Neuronal stem cell (in vitro differentiated cells): ENCODE results near the gene SERPINB1.

Experiments
- DNase-seq: peaks from one replicate; pipeline ENCODE4 v3.0.0-alpha.2; 2013; ENCODE audit warnings: low spot score
- H2AFZ ChIP-seq: one replicate; pipeline ENCODE4 v1.6.1; 2013; ENCODE audit warnings: mild to moderate bottlenecking, low read length, inconsistent platforms
- H2AK5ac ChIP-seq: 2 replicates; pipeline ENCODE4 v1.6.1; 2013; ENCODE audit warnings: low read depth, mild to moderate bottlenecking, inconsistent platforms, low read length, moderate library complexity, mixed read lengths
- H2BK120ac ChIP-seq: 2 replicates; pipeline ENCODE4 v1.6.1; 2013; ENCODE audit warnings: low read depth, mild to moderate bottlenecking, inconsistent platforms, low read length, moderate library complexity, mixed read lengths
- H2BK12ac ChIP-seq: one replicate; pipeline ENCODE4 v1.6.1; 2013; ENCODE audit warnings: low read length, inconsistent platforms
- H2BK15ac ChIP-seq: 2 replicates; pipeline ENCODE4 v1.6.1; 2013; ENCODE audit warnings: mild to moderate bottlenecking, low read length, inconsistent platforms, mixed read lengths
- H2BK5ac ChIP-seq: one replicate; pipeline ENCODE4 v1.6.1; 2013; ENCODE audit warnings: inconsistent platforms, mild to moderate bottlenecking, low read length, moderate library complexity
- H3K14ac ChIP-seq: one replicate; pipeline ENCODE4 v1.6.1; 2013; ENCODE audit warnings: low read length, inconsistent platforms
- H3K18ac ChIP-seq: 2 replicates; pipeline ENCODE4 v1.6.1; 2013; ENCODE audit warnings: low read length, inconsistent platforms
- H3K23ac ChIP-seq: 2 replicates; pipeline ENCODE4 v1.6.1; 2013; ENCODE audit warnings: low read depth, mild to moderate bottlenecking, mixed read lengths, low read length, inconsistent platforms; ENCODE audit not compliant: poor library complexity
- H3K27ac ChIP-seq: replicated peaks from 3 replicates; pipeline ENCODE4 v1.5.1; 2013; ENCODE audit warnings: low read length, inconsistent platforms
- H3K27me3 ChIP-seq, 3 experiments: 2 replicates each; pipeline ENCODE4 v1.6.1; 2013; ENCODE audit warnings: low read length in 3 of 3, mild to moderate bottlenecking in 2 of 3, inconsistent platforms in 1 of 3, low read depth in 1 of 3, mixed read lengths in 1 of 3, moderate library complexity in 1 of 3; ENCODE audit not compliant: control insufficient read depth in 3 of 3, insufficient read depth in 3 of 3
- H3K36me3 ChIP-seq, 2 donors: replicated peaks in 1 of 2; 2 replicates each; pipeline ENCODE4 v1.6.1; 2013; ENCODE audit warnings: low read length in 2 of 2; ENCODE audit not compliant: control insufficient read depth in 2 of 2, insufficient read depth in 2 of 2
- H3K4ac ChIP-seq: 2 replicates; pipeline ENCODE4 v1.6.1; 2013; ENCODE audit warnings: inconsistent platforms, mild to moderate bottlenecking, low read length, moderate library complexity
- H3K4me1 ChIP-seq, 2 donors: 1 replicate in 1 of 2; 2 replicates in 1 of 2; pipeline ENCODE4 v1.6.1; 2013; ENCODE audit warnings: low read length in 2 of 2, low read depth in 1 of 2; ENCODE audit not compliant: control insufficient read depth in 2 of 2, insufficient read depth in 1 of 2
- H3K4me2 ChIP-seq: one replicate; pipeline ENCODE4 v1.6.1; 2013; ENCODE audit warnings: mild to moderate bottlenecking, low read length, inconsistent platforms; ENCODE audit not compliant: insufficient read depth, poor library complexity, severe bottlenecking
- H3K4me3 ChIP-seq, 2 donors: 2 replicates each; pipeline ENCODE4 v1.5.1; 2013; ENCODE audit warnings: low read length in 2 of 2, mild to moderate bottlenecking in 2 of 2, inconsistent platforms in 1 of 2, moderate library complexity in 1 of 2
- H3K79me1 ChIP-seq: one replicate; pipeline ENCODE4 v1.6.1; 2013; ENCODE audit warnings: low read depth, mild to moderate bottlenecking, inconsistent platforms, low read length, moderate library complexity
- H3K9ac ChIP-seq: one replicate; pipeline ENCODE4 v1.6.1; 2013; ENCODE audit warnings: mild to moderate bottlenecking, low read depth, low read length, inconsistent platforms; ENCODE audit not compliant: poor library complexity
- H3K9me3 ChIP-seq, 2 donors: replicated peaks in 1 of 2; 2 replicates each; pipeline versions ENCODE3 to v1.6.1; 2013; ENCODE audit warnings: low read length in 2 of 2, mild to moderate bottlenecking in 2 of 2, inconsistent platforms in 1 of 2, low read depth in 1 of 2, mixed read lengths in 1 of 2, moderate library complexity in 1 of 2; ENCODE audit not compliant: control insufficient read depth in 2 of 2, insufficient read depth in 1 of 2
- H4K8ac ChIP-seq: one replicate; pipeline ENCODE4 v1.6.1; 2013; ENCODE audit warnings: low read depth, mild to moderate bottlenecking, inconsistent platforms, low read length, moderate library complexity
- H4K91ac ChIP-seq: one replicate; pipeline ENCODE4 v1.6.1; 2013; ENCODE audit warnings: low read length, low read depth, mild to moderate bottlenecking, inconsistent platforms; ENCODE audit not compliant: poor library complexity
- WGBS, 2 donors: extraction: QIAGEN DNeasy Blood & Tissue Kit; methylation state at CpG; one replicate each; pipeline ENCODE4 v1.1.7; 2013; ENCODE audit warnings: missing lambda C conversion rate in 2 of 2, mixed read lengths in 1 of 2; ENCODE audit not compliant: insufficient read length in 2 of 2, insufficient replicate concordance in 1 of 2; ENCODE audit errors: extremely low coverage in 2 of 2; 5-methylcytosine and 5-hydroxymethylcytosine counted together

The SERPINB1 gene

DNA sequence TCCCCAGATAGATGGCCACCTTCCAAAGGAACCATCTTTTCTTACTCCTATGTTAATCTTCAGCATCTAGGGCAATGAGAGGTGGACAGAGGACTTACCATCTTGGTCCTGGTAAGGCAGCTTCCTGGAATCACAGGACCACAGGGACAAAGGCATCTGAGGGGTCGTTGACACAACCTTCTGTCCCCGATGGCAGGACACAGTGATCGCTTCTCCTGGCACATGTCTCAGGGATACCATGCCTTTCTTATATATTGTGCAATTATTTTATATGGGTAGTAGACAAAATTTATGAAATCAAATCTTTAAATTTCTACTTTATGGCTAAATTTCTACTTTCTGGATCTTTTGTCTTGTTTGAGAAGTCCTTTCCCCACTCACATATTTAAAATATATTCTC, 20.1 kb downstream of the SERPINB1 start:
- Histone ChIP-seq H3K14ac (no peak overlapping the region), H3K18ac (no peak overlapping the region), H3K23ac (no peak overlapping the region), H3K9ac (no peak overlapping the region), H2BK15ac (no peak overlapping the region), H2BK12ac (no peak overlapping the region), H3K36me3 (no peaks in the 10 kb centered on the region), H3K4me2 (no peak overlapping the region), H3K4me3 (no peak overlapping the region), H3K4me1 (no peaks in the 10 kb centered on the region), H2AK5ac (no peak overlapping the region), H3K4ac (no peak overlapping the region), H3K27me3 (no peaks in the 10 kb centered on the region), H3K79me1 (no peaks in the 10 kb centered on the region), H2AFZ (no peak overlapping the region), H2BK120ac (no peak overlapping the region), H4K8ac (no peak overlapping the region), H3K9me3 (peaks cover 0 to 9% of the 10 kb centered on the region in 2 donors), H4K91ac (no peak overlapping the region), H3K27ac (no peak overlapping the region), H2BK5ac (no peak overlapping the region)
- DNase-seq = no peak
- no CpG with 5 or more reads among the region's 3 CpGs for WGBS, 2 donors

DNA sequence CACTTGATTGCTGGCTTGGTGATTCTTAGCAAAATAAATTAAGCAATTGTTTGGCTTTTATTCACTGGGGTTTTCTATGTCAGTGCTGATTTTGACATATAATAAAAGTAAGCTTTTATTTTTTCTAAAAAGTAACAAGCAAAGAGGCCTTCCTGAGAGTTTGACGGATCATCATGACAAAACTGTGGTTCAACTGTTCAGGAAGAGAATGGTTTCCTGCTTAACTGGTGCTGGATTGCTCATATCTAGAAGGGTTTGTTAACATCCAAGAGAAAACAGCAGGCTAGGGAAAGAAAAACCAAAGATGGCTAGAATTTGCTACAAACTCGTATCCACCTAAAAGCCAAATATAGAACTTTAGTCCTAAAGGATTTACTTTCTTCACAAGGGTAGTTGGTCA, 21.2 kb downstream of the SERPINB1 start:
- no peak overlapping the region for H3K23ac ChIP-seq
- no peak overlapping the region for H2AK5ac ChIP-seq
- no peak overlapping the region for H2BK12ac ChIP-seq
- no peak overlapping the region for H2AFZ ChIP-seq
- no peak overlapping the region for H4K91ac ChIP-seq
- no peak overlapping the region for H2BK5ac ChIP-seq
- H3K4me3 ChIP-seq = no peak overlapping the region
- no peak for DNase-seq
- H3K14ac ChIP-seq = no peak overlapping the region
- H3K4ac ChIP-seq = no peak overlapping the region
- no peak overlapping the region for H3K18ac ChIP-seq
- no peak overlapping the region for H4K8ac ChIP-seq
- no peak overlapping the region for H3K4me2 ChIP-seq
- no peak overlapping the region for H3K9ac ChIP-seq
- no peaks in the 10 kb centered on the region for H3K79me1 ChIP-seq
- WGBS, 2 donors = no CpG with 5 or more reads among the region's 2 CpGs
- H2BK15ac ChIP-seq = no peak overlapping the region
- H3K27ac ChIP-seq = no peak overlapping the region
- no peak overlapping the region for H2BK120ac ChIP-seq
- H3K27me3 ChIP-seq = no peaks in the 10 kb centered on the region
- H3K4me1 ChIP-seq = no peaks in the 10 kb centered on the region
- peaks cover 0 to 16% of the 10 kb centered on the region in 2 donors for H3K9me3 ChIP-seq
- no peaks in the 10 kb centered on the region for H3K36me3 ChIP-seq

DNA sequence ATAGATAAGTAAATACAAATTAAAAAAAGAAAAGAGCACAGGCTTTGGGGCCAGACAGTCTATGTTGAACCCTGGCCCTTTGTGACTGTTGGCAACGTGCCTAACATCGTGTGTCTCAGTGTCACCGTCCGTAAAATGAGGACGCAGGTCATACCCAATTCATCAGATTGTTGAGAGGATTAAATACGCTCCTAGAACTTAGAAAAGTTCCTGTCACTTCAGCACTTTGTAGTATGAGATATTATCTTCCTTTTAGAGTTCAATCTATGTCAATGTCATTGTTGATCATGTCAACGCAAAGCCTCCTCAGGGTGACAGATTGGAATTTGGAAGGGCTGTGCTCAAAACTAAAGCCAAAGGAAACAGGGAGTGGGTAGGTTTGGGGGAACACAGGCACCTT, 21.7 kb downstream of the SERPINB1 start:
- no peak for DNase-seq
- Histone ChIP-seq H3K14ac (no peak overlapping the region), H3K4me2 (no peak overlapping the region), H3K79me1 (no peaks in the 10 kb centered on the region), H2AFZ (no peak overlapping the region), H3K36me3 (no peaks in the 10 kb centered on the region), H3K9me3 (peaks cover 0 to 17% of the 10 kb centered on the region in 2 donors), H3K4ac (no peak overlapping the region), H4K8ac (no peak overlapping the region), H2BK120ac (no peak overlapping the region), H3K27me3 (no peaks in the 10 kb centered on the region), H2AK5ac (no peak overlapping the region), H3K4me3 (no peak overlapping the region), H3K18ac (no peak overlapping the region), H2BK15ac (no peak overlapping the region), H4K91ac (no peak overlapping the region), H3K23ac (no peak overlapping the region), H2BK12ac (no peak overlapping the region), H3K4me1 (no peaks in the 10 kb centered on the region), H3K27ac (no peak overlapping the region), H3K9ac (no peak overlapping the region), H2BK5ac (no peak overlapping the region)
- WGBS, 2 donors = no CpG with 5 or more reads among the region's 7 CpGs

DNA sequence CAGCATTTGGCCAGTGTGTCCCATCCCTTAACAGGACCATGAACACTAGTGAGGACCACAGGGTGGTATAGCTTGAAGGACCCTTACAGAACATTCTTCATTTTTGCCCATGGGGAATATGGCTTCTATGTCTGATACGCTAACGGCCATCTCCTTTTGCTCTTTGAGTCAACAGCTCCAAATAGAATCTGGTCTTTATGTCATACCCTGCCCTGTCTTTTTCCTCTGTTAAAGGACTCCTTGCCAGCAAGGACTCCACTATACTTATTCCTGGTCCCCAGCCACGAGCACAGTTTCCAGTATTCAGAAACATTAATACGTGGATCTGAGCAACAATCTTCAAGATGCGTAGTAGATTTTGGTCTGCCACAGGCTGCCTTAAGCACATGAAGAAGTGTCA, 22.5 kb downstream of the SERPINB1 start:
- H3K4me2 ChIP-seq = no peak overlapping the region
- no peak overlapping the region for H3K14ac ChIP-seq
- H3K27ac ChIP-seq = no peak overlapping the region
- no peak overlapping the region for H3K4me3 ChIP-seq
- H2BK15ac ChIP-seq = no peak overlapping the region
- H4K91ac ChIP-seq = no peak overlapping the region
- H3K23ac ChIP-seq = no peak overlapping the region
- no peak overlapping the region for H2BK12ac ChIP-seq
- no peak for DNase-seq
- WGBS, 2 donors = no CpG with 5 or more reads among the region's 5 CpGs
- no peak overlapping the region for H3K4ac ChIP-seq
- no peak overlapping the region for H2BK120ac ChIP-seq
- no peaks in the 10 kb centered on the region for H3K79me1 ChIP-seq
- peaks cover 0 to 17% of the 10 kb centered on the region in 2 donors for H3K9me3 ChIP-seq
- H2AK5ac ChIP-seq = no peak overlapping the region
- H2BK5ac ChIP-seq = no peak overlapping the region
- H3K9ac ChIP-seq = no peak overlapping the region
- H3K27me3 ChIP-seq = no peaks in the 10 kb centered on the region
- no peak overlapping the region for H2AFZ ChIP-seq
- H4K8ac ChIP-seq = no peak overlapping the region
- H3K36me3 ChIP-seq = no peaks in the 10 kb centered on the region
- H3K18ac ChIP-seq = no peak overlapping the region
- H3K4me1 ChIP-seq = no peaks in the 10 kb centered on the region
